Endothelial cell of umbilical vein (primary cell): ENCODE results near the gene MYL11. TPM values are rescaled to one million over a fixed set of nuclear protein-coding genes. Genes with fewer than 3 reads are reported as not detected.

Experiments
- BruUV-seq: library from RNA; stranded (reverse); fragments of 400-500 nt; replicated peaks from 2 replicates; lab custom pipeline; 2021; lab: Mats Ljungman, UMichigan
- CTCF ChIA-PET: fragments of 300-600, 350-600 bp; sonication (Branson Sonifier 250); formaldehyde crosslinking; loops from one replicate; lab custom pipeline; 2021; ENCODE audit warnings: antibody characterized with exemption, inconsistent platforms; lab: Charles Lee
- POLR2A ChIA-PET: fragments of 300-600, 350-600 bp; sonication (Branson Sonifier 250); formaldehyde crosslinking; loops from one replicate; lab custom pipeline; 2021; ENCODE audit warnings: antibody characterized with exemption, inconsistent platforms; lab: Charles Lee
- DNase-seq: peaks from one replicate; pipeline ENCODE4 v3.0.0-alpha.2; 2011; ENCODE audit warnings: low read depth, low spot score
- FAIRE-seq: peaks from 2 replicates; lab custom pipeline; 2011; peaks lifted over from hg19 to GRCh38; lab: Jason Lieb, UNC
- H2AFZ ChIP-seq: 2 replicates; pipeline ENCODE4 v1.6.0; 2012; ENCODE audit warnings: low read depth, low read length, control low read depth, inconsistent platforms
- H3K27ac ChIP-seq: 2 replicates; pipeline ENCODE4 v1.5.1; 2011; ENCODE audit warnings: low read depth, mild to moderate bottlenecking, control low read depth, low read length, moderate library complexity; ENCODE audit not compliant: insufficient read depth
- H3K27me3 ChIP-seq, 2 experiments: 2 replicates each; pipeline versions ENCODE4 v1.6.0 to v1.6.1; 2011; ENCODE audit warnings: low read length in 2 of 2, mixed read lengths in 1 of 2; ENCODE audit not compliant: control insufficient read depth in 2 of 2, insufficient read depth in 2 of 2
- H3K36me3 ChIP-seq, 2 experiments: 2 replicates in 1 of 2; 3 replicates in 1 of 2; pipeline ENCODE4 v1.5.1; 2011; ENCODE audit warnings: low read length in 2 of 2, mild to moderate bottlenecking in 1 of 2, moderate library complexity in 1 of 2; ENCODE audit not compliant: control insufficient read depth in 2 of 2, insufficient read depth in 2 of 2; ENCODE audit errors: extremely low read depth in 1 of 2
- H3K4me1 ChIP-seq: 3 replicates; pipeline ENCODE4 v1.5.1; 2011; ENCODE audit warnings: mild to moderate bottlenecking, low read length; ENCODE audit not compliant: control insufficient read depth, insufficient read depth; ENCODE audit errors: extremely low read depth
- H3K4me2 ChIP-seq: 2 replicates; pipeline ENCODE4 v1.6.1; 2011; ENCODE audit warnings: low read length, control low read depth, mixed read lengths; ENCODE audit not compliant: insufficient read depth
- H3K4me3 ChIP-seq, 3 experiments: fragments of 200-600 bp in 1 of 3; sonication (generic), shearing (Covaris generic) in 1 of 3; replicated peaks in 1 of 3; 2 replicates each; pipeline ENCODE4 v1.5.1; 2011 to 2016; ENCODE audit warnings: control low read depth in 3 of 3, low read length in 3 of 3, mild to moderate bottlenecking in 2 of 3, inconsistent platforms in 1 of 3, low read depth in 1 of 3, moderate library complexity in 1 of 3; ENCODE audit not compliant: insufficient read depth in 1 of 3
- H3K79me2 ChIP-seq: 2 replicates; pipeline ENCODE4 v1.6.0; 2012; ENCODE audit warnings: low read length, inconsistent platforms; ENCODE audit not compliant: control insufficient read depth, insufficient read depth
- H3K9ac ChIP-seq: replicated peaks from 2 replicates; pipeline ENCODE3; 2011; ENCODE audit warnings: low read length, control low read depth; ENCODE audit not compliant: insufficient read depth; ENCODE audit errors: extremely low read depth
- H3K9me1 ChIP-seq: replicated peaks from 3 replicates; pipeline ENCODE4 v1.6.0; 2011; ENCODE audit warnings: mild to moderate bottlenecking, low read length; ENCODE audit not compliant: control insufficient read depth, insufficient read depth; ENCODE audit errors: extremely low read depth
- H3K9me3 ChIP-seq: replicated peaks from 2 replicates; pipeline ENCODE4 v1.5.1; 2012; ENCODE audit warnings: low read length, inconsistent platforms; ENCODE audit not compliant: control insufficient read depth, insufficient read depth
- H4K20me1 ChIP-seq: replicated peaks from 2 replicates; pipeline ENCODE3; 2011; ENCODE audit warnings: mild to moderate bottlenecking, low read length; ENCODE audit not compliant: control insufficient read depth, insufficient read depth; ENCODE audit errors: extremely low read depth
- EZH2 ChIP-seq: IDR thresholded peaks from 2 replicates; pipeline ENCODE4 v1.6.1; 2012; ENCODE audit warnings: borderline replicate concordance, low read depth, mild to moderate bottlenecking, moderate library complexity, low read length, inconsistent platforms; ENCODE audit not compliant: severe bottlenecking
- FOS ChIP-seq: IDR thresholded peaks from 2 replicates; pipeline ENCODE4 v1.6.1; 2011; ENCODE audit warnings: mild to moderate bottlenecking, low read length, moderate library complexity, borderline replicate concordance; ENCODE audit not compliant: insufficient read depth
- GATA2 ChIP-seq: IDR thresholded peaks from 2 replicates; pipeline ENCODE4 v1.7.0; 2011; ENCODE audit warnings: low read depth, mild to moderate bottlenecking, moderate library complexity, mixed read lengths, low read length; ENCODE audit not compliant: insufficient read length, insufficient read depth
- JUN ChIP-seq: IDR thresholded peaks from 2 replicates; pipeline ENCODE4 v1.6.1; 2011; ENCODE audit warnings: borderline replicate concordance, low read depth; ENCODE audit not compliant: insufficient read length, insufficient read depth
- MYC ChIP-seq: IDR thresholded peaks from one replicate; pipeline ENCODE4 v1.6.1; 2011; ENCODE audit warnings: mild to moderate bottlenecking, low read depth, low read length
- POLR2A ChIP-seq: IDR thresholded peaks from 2 replicates; pipeline ENCODE4 v1.6.1; 2012; ENCODE audit warnings: low read depth, mild to moderate bottlenecking, control low read depth, low read length
- POLR2AphosphoS5 ChIP-seq: IDR thresholded peaks from 2 replicates; pipeline ENCODE4 v1.6.1; 2012; ENCODE audit warnings: low read depth, mild to moderate bottlenecking, control low read depth, low read length, moderate library complexity; ENCODE audit not compliant: insufficient read depth
- dilution Hi-C: fragments of 300-500 bp; cut with MboI; formaldehyde crosslinking; loops from one replicate; pipeline ENCODE4 v1.15.0; 2019; ENCODE audit warnings: low sequenced_read_pairs; ENCODE audit not compliant: extremely low pct_ligation_motif_present
- intact Hi-C: fragments of 100-400 bp; cut with micrococcal nuclease; formaldehyde crosslinking; loops from one replicate; pipeline ENCODE4 v1.10.0; 2022
- polyA plus RNA-seq, 4 experiments: library from polyadenylated mRNA; depleted of rRNA in 3 of 4; stranded (reverse) in 3 of 4; unstranded in 1 of 4; fragments of >200 nt; gene quantifications; 2 replicates each; pipeline versions ENCODE4 v1.2.1 to v1.2.3, GENCODE V29; 2011 to 2012; ENCODE audit warnings: missing spikeins in 1 of 4
- total RNA-seq: library from RNA; stranded (reverse); gene quantifications from 2 replicates; pipeline ENCODE4 v1.2.3, GENCODE V29; 2021
- TF ChIP-seq, protein P1 (sequence below), 2 donors: IDR thresholded peaks; 1 replicate in 1 of 2; 2 replicates in 1 of 2; pipeline ENCODE4 v1.5.1; 2011; ENCODE audit warnings: low read length in 2 of 2, mild to moderate bottlenecking in 2 of 2, moderate library complexity in 2 of 2, control low read depth in 1 of 2, inconsistent platforms in 1 of 2, low read depth in 1 of 2; ENCODE audit not compliant: insufficient read depth in 1 of 2; ENCODE audit errors: extremely low read depth in 1 of 2
- TF ChIP-seq, protein P2 (sequence below): IDR thresholded peaks from 2 replicates; pipeline ENCODE4 v1.6.1; 2011; ENCODE audit not compliant: insufficient read depth, insufficient read length

MYL11 gene
- total and polyA plus RNA-seq, 2 donors (not counting 3 experiments of a cell fraction or from before 2014, with no cell fraction given), result 1.3 TPM; not detected in 1

DNA sequence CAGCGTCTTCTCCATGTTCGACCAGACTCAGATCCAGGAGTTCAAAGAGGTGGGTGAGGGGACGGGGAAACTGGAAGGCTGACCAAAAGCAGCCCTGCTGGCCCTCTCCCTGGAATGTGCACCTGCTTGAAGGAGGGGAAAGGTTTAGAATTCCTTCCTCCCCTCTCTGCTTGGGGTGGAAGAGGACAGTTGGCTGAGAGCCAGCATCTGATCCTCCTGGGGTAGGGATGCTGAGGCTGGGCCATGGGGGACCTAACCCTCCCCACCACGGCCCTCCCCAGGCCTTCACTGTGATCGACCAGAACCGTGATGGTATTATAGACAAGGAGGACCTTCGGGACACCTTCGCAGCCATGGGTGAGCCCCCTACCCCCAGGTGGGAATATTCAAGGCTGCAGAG lies 1.3 kb downstream of the MYL11 start:
- H3K27ac ChIP-seq, result no peak overlapping the region
- dilution Hi-C loops, result no loop called here
- intact Hi-C loops, result no loop called here
- no peak overlapping the region for H3K4me3 ChIP-seq
- H3K36me3 ChIP-seq, result no peaks in the 10 kb centered on the region
- TF ChIP-seq FOS (no peak), GATA2 (no peak), JUN (no peak), EZH2 (no peak), MYC (no peak), POLR2A (no peak), POLR2AphosphoS5 (no peak)
- TF ChIP-seq, protein P1, sequence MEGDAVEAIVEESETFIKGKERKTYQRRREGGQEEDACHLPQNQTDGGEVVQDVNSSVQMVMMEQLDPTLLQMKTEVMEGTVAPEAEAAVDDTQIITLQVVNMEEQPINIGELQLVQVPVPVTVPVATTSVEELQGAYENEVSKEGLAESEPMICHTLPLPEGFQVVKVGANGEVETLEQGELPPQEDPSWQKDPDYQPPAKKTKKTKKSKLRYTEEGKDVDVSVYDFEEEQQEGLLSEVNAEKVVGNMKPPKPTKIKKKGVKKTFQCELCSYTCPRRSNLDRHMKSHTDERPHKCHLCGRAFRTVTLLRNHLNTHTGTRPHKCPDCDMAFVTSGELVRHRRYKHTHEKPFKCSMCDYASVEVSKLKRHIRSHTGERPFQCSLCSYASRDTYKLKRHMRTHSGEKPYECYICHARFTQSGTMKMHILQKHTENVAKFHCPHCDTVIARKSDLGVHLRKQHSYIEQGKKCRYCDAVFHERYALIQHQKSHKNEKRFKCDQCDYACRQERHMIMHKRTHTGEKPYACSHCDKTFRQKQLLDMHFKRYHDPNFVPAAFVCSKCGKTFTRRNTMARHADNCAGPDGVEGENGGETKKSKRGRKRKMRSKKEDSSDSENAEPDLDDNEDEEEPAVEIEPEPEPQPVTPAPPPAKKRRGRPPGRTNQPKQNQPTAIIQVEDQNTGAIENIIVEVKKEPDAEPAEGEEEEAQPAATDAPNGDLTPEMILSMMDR (IDR thresholded peaks at IDR 0.05; ENCODE audit: extremely low read depth in 1 of 2, insufficient read depth in 1 of 2, low read depth in 1 of 2, low read length in 2 of 2), result no peak
- TF ChIP-seq, protein P2, sequence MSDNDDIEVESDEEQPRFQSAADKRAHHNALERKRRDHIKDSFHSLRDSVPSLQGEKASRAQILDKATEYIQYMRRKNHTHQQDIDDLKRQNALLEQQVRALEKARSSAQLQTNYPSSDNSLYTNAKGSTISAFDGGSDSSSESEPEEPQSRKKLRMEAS, result no peak
- ChIA-PET POLR2A (interaction anchor here (0.7 kb wide), 1 partner anchor 19 kb away, joined by 5 read pairs; no protein-coding TSS in a partner anchor), CTCF (no interaction called here)
- H2AFZ ChIP-seq, result no peak overlapping the region
- no peaks in the 10 kb centered on the region for H4K20me1 ChIP-seq
- no TSS peak for BruUV-seq
- H3K27me3 ChIP-seq, result no peaks in the 10 kb centered on the region
- H3K9ac ChIP-seq, result no peak overlapping the region
- no peaks in the 10 kb centered on the region for H3K79me2 ChIP-seq
- no peaks in the 10 kb centered on the region for H3K9me1 ChIP-seq
- no peaks in the 10 kb centered on the region for H3K9me3 ChIP-seq
- DNase-seq (no peak), FAIRE-seq (no peak)
- H3K4me2 ChIP-seq, result no peak overlapping the region
- peaks cover 16% of the 10 kb centered on the region for H3K4me1 ChIP-seq
